HG02623 (cell line): Measurements from ENCODE around the gene SLC9B1.
"Not testable (repeated sequence)": the region's sequence is repeated elsewhere in the genome, so short reads cannot be mapped to it uniquely, and the experiment has no call there.

Experiments used
- ATAC-seq: cut with Tn5 transposase; IDR thresholded peaks from one replicate; pipeline ENCODE4 v1.9.1; 2021; ENCODE audit warnings: moderate library complexity; ENCODE audit not compliant: unreplicated experiment

The SLC9B1 gene

DNA sequence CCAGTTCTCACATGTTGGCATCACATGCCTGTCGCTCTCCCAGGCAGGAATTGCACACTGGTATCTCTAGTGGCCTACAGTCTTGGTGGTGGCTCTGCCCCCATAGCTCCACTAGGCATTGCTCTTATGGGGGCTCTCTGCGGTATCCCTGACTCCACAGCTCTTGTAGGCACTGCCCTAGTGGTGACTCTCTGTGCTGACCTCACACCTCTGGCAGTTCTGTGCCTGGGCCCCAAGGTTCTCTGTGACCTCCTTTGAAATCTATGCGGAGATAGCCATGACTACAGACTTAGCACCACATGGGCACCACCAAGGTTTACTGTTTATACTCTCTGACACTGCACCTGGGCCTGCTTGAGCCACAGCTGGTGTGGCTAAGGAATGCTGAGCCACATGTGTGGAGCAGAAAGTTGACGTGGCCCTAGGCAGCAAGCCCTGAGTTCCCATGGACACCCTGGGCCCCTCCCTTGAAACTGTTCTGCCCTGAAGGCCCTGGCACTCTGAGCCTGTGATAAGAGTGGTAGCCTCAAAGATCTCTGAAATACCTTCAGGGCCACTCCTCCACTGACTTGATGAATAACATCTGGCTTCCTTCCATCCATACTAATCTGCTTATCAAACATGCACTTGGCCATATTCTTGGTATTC lies 8.0 kb downstream of the SLC9B1 start:
- no peak for ATAC-seq

DNA sequence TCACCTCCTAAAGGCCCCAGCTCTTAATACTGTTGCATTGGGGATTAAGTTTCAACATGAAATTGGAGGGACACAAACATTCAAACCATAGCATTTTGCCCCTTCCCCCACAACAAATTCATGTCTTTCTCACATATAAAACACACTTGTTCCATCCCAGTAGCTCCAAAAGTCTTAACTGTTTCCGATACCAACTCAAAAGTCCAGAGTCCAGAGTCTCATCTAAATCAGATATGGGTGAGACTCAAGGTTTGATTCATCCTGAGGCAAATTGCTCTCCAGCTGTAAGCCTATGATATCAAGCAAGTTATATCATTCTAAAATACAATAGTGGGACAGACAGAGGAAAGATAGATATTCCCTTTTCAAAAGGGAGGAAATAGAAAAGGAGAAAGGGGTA lies 8.7 kb downstream of the SLC9B1 start:
- ATAC-seq, result no peak

GRCh38 chr4:103008875-103009729 lies 10.4 kb downstream of the SLC9B1 start:
- ATAC-seq, result no peak

GRCh38 chr4:103002551-103002950 lies 17.0 kb downstream of the SLC9B1 start:
- ATAC-seq, result no peak

- no peak for ATAC-seq
These were observed 24.7 kb downstream of the SLC9B1 start for GRCh38 chr4:102994803-102995202.

DNA sequence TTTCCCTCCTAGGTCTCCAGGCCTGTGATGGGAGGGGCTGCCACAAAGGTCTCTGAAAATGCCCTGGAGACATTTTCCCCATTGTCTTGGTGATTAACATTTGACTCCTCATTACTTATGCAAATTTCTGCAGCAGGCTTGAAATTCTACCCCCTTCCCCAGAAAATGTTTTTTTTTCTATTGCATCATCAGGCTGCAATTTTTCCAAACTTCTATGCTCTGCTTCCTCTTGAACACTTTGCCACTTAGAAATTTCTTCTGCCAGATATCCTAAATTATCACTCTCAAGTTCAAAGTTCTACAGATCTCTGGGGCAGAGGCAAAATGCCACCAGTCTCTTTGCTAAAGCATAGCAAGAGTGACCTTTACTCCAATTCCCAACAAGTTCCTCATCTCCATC lies 25.5 kb downstream of the SLC9B1 start:
- ATAC-seq, result not testable (repeated sequence)

DNA sequence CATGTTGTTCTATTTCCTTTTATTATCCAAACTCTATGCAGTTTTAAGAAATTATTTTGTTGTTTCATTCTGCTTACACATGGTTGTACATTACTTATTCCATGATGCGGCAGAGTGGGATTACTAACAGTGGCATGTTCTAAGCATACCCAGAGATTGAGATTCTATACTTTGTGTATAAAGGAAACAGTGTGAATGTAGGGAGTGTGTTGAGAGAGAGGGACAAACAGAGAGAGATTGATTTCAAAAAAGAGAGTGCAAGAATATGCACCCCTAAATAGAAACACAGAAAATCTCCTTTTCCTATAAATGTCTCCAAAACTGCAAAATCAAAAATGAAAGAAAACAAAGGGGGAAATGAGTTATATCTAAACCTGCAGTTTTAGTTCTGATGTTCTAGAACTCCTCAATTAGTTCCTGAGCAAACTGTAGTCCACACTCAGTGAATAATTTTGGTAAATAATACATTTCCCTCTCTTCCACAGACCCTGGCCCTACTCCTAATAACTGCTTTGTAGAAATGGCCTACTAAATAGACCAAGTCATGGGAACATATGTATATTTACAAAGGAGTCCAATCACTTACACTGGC lies 31.0 kb downstream of the SLC9B1 start:
- ATAC-seq, result no peak

GRCh38 chr4:102981005-102981404 lies 38.5 kb downstream of the SLC9B1 start:
- no peak for ATAC-seq

- ATAC-seq, result not testable (repeated sequence)
These were observed 57.7 kb downstream of the SLC9B1 start for GRCh38 chr4:102961813-102962212.

GRCh38 chr4:102959496-102959895 lies 60.0 kb downstream of the SLC9B1 start:
- ATAC-seq, result no peak

GRCh38 chr4:102945066-102945465 lies 74.4 kb downstream of the SLC9B1 start:
- no peak for ATAC-seq

GRCh38 chr4:102938063-102938462 lies 81.4 kb downstream of the SLC9B1 start:
- not testable (repeated sequence) for ATAC-seq

- ATAC-seq, result no peak
These were observed 83.8 kb downstream of the SLC9B1 start for GRCh38 chr4:102935716-102936115.

DNA sequence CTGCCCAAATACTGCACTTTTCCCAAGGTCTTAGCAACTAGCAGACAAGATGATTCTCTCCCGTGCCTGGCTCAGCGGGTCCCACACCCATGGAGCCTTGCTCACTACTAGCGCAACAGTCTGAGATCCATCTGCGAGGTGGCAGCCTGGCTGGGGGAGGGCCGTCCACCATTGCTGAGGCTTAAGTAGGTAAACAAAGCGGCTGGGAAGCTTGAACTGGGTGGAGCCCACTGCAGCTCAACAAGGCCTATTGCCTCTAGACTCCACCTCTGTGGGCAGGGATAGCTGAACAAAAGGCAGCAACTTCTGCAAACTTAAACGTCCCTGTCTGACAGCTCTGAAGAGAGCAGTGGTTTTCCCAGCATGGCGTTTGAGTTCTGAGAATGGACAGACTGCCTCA lies 99.8 kb downstream of the SLC9B1 start:
- not testable (repeated sequence) for ATAC-seq

DNA sequence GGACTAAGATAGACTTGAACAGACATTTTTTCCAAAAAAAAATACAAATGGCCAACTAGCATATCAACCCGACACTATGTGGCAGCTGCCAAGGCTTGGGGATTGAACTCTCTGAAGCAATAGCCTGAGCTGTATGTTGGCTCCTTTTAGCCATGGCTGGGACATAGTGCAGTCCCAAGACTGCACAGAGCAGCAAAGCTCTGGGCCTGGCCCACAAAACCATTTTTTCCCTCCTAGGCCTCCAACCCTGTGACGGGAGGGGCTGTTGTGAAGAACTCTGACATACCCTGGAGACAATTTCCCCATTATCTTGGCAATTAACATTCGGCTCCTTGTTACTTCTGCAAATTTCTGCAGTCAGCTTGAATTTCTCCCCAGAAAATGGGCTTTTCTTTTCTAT lies 100.6 kb downstream of the SLC9B1 start:
- no peak for ATAC-seq

DNA sequence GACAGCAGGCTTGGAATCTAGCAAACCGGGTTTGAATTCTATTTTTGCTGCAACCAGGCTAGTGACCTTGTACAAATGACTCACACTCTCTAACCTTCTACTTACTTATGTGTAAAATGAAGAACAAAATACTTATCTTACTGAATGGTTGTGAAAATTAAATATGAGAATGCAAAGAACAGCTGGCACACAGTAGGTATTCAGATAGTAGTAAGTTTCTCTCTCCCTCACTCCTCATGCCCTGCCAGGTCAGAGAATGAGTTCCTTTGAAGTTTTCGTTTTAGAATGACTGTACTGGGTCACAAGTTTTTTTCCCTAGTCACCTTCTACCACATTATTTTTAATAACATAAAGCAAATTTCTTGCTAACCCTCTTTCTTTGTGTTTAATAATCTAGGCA lies 117.7 kb downstream of the SLC9B1 start:
- no peak for ATAC-seq

DNA sequence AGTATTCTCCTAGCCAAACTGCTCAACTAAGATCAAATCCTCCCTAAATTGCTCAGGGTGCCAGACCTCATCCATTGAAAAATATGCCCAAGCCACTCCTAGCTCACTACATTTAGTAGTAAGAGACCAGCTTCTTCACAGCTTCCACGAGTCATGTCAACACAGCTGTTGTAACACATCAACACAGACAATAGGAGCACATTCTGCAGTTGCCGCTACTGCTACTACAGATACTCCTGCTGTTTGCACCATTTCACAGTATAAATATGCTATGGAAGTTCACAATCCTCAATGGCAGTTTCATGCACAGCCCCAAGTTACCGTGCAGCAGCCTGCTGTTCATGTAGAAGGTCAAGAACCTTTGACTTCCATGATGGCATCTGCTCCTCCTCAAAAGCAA lies 121.9 kb downstream of the SLC9B1 start:
- not testable (repeated sequence) for ATAC-seq

GRCh38 chr4:102896547-102896946 lies 123.0 kb downstream of the SLC9B1 start:
- ATAC-seq, result not testable (repeated sequence)

DNA sequence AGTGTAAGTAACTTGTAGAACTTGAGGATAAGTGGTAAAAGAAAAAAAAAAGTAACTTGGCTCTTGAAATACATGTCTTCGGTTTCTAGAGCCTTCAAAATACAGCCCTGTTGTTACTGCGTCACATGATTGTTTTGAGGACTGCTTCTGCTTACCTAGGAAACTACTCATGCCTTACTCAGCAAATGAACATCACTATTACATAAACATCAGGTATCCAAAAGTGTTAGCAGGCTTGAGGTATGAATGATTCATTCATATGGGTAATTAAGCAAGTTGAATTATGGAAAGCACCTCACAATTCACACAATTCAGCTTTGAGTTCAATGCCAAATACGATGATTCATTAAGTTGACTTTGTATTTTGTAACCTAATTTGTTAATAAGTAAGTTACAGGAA lies 129.6 kb downstream of the SLC9B1 start:
- ATAC-seq, result not testable (repeated sequence)

DNA sequence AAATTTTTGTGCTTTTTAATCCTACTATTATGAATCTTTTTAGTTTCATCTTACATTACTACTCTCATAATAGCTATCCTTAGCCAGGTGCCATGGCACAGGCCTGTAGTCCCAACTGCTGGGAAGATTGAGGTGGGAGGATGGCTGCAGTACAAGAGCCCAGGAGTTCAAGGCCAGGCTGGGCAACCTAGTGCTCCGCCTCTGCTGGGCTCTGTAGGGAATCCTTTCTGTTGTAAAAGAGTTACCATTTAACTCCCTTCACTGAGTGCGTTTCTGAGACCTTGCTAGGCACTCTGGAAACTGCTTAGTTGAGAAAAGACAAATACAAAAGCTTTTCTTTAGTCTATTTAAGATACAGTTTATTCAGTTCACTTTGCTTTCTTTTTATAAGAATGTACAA lies 130.9 kb downstream of the SLC9B1 start:
- not testable (repeated sequence) for ATAC-seq

- ATAC-seq, result no peak
These were observed 136.2 kb downstream of the SLC9B1 start for GRCh38 chr4:102883278-102883677.

GRCh38 chr4:102881343-102881742 lies 138.2 kb downstream of the SLC9B1 start:
- no peak for ATAC-seq
